NT2/D1 (cell line): Measurements from ENCODE around the gene NLRC5.

Experiments
- YY1 ChIP-seq: IDR thresholded peaks from 2 replicates; pipeline ENCODE4 v1.6.1; 2011; ENCODE audit not compliant: insufficient read length, insufficient read depth
- ZNF274 ChIP-seq: IDR thresholded peaks from 2 replicates; pipeline ENCODE4 v1.6.1; 2011; ENCODE audit warnings: mild to moderate bottlenecking, low read depth, low read length

- TF ChIP-seq ZNF274 = no peak
- TF ChIP-seq YY1 = no peak
These were observed 4.7 kb upstream of the NLRC5 start for GRCh38 chr16:56984639-56985038.
